ENCODE data around the gene TTYH1.

Gene TTYH1

DNA sequence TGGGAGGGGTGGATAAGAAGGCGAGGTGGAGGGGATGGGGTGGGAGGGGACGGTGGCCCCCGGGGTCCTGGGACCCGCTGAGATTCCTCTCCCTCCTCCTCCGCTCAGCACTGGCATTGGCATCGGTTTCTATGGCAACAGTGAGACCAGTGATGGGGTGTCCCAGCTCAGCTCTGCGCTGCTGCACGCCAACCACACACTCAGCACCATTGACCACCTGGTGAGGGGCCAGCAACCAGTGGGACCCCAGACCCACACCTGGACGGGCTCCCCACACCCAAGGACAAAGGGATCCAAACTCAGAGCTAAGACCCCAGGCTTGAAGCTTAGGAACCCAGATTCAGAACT lies 5.9 kb downstream of the TTYH1 start:
- DNase-seq (ENCODE audit: low read depth, low spot score) = no peak
- H3K27ac ChIP-seq = no peak overlapping the region

DNA sequence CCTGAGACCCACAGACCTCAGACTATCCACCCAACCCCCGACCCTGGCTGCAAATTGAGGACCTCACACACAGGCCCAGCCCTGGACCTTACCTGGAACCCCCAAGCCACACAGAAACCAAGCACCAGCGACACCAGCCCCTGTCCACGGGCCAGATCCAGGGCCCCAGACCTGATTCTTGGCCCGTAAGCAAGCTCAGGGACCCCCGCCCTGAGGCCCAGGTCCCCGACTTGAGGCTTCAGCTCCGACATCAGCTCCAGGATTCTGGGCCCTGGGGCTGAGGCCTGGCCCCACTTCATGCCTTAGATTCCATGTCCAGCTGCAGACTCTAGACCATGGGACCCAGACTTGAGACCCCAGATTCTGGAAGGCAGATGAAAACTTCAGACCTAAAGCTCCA lies 6.3 kb downstream of the TTYH1 start:
- no peak overlapping the region for H3K27ac ChIP-seq
- no peak for DNase-seq (ENCODE audit: low read depth, low spot score)

DNA sequence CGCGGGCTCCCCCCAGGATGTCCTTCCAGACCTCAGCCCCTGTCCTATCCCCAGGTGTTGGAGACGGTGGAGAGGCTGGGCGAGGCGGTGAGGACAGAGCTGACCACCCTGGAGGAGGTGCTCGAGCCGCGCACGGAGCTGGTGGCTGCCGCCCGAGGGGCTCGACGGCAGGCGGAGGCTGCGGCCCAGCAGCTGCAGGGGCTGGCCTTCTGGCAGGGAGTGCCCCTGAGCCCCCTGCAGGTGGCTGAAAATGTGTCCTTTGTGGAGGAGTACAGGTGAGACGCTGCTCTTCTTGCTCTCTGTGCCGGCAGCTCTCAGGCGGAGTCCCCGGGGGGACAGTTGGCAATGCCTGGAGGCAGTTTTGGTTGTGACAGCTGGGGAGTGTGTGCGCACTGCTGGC lies 6.9 kb downstream of the TTYH1 start:
- no peak for DNase-seq (ENCODE audit: low read depth, low spot score)
- no peak overlapping the region for H3K27ac ChIP-seq

DNA sequence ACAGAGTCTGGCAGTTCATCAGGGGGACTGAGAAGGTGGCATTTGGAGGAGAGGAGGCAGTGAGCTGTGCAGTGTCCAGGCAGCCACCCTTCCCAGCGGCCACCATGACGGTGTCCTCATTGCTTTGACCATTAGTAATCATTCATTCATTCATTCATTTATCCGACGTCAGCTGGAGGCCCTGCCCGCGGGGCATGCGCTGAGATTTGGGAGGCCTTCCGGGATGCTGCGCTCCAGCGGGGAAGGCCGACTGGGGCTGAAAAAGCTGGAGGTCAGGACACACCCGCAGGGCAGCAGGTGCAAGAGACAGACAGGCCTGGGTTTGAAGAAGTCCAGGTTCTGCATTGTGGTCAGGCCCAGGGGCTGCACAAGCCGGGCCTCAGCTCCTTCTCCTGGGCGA lies 8.9 kb downstream of the TTYH1 start:
- H3K27ac ChIP-seq = no peak overlapping the region
- no peak for DNase-seq (ENCODE audit: low read depth, low spot score)

DNA sequence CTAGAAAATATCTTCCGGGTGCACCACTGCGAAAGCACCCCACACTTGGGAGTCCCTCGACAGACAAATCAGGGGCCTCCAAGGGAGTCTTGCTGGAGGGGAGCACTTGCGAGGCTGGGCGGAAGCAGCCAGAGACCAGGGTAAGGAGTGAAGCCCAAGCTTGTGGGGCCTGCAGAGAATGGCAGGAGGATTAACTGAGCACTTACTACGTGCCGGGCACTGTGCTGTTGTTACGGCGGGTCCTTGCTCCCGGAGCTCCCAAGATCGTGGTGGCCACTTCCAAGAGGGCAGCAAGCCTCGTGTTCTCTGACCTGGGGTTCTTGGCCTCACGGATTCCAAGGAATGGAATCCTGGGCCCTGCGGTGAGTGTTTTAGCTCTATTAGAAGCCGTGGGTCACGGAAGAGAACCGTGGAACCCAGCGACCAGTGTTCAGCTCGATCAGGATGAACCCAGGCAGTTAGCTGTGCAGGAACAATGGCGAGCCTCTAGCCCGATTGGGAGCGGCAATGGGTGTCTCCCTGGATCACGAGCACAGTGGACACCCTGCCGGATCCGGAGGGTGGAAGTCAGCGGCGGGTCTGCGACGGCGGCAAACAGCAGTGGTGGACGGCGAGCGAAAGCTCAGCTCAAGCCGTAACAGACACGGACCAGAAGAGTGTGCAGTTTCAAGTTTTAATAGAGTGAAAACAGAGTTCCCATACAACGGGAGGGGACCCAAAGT lies 9.6 kb downstream of the TTYH1 start:
- no peak for DNase-seq (ENCODE audit: low read depth, low spot score)
- no peak overlapping the region for H3K27ac ChIP-seq

DNA sequence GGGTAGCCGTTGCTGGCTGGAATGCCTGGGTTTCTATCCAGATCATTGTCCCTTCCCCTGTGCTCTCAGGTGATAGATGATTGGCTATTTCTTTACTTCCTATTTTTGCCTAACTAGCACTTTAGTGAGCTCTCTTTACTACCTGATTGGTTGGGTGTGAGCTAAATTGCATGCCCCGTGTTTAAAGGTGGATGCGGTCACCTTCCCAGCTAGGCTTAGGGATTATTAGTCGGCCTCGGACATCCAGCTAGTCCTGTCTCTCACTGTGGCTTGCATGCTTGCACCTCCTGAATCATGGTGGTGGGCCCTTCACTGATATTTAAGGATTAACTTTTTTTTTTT lies 10.1 kb downstream of the TTYH1 start:
- DNase-seq (ENCODE audit: low read depth, low spot score) = no peak
- no peak overlapping the region for H3K27ac ChIP-seq

DNA sequence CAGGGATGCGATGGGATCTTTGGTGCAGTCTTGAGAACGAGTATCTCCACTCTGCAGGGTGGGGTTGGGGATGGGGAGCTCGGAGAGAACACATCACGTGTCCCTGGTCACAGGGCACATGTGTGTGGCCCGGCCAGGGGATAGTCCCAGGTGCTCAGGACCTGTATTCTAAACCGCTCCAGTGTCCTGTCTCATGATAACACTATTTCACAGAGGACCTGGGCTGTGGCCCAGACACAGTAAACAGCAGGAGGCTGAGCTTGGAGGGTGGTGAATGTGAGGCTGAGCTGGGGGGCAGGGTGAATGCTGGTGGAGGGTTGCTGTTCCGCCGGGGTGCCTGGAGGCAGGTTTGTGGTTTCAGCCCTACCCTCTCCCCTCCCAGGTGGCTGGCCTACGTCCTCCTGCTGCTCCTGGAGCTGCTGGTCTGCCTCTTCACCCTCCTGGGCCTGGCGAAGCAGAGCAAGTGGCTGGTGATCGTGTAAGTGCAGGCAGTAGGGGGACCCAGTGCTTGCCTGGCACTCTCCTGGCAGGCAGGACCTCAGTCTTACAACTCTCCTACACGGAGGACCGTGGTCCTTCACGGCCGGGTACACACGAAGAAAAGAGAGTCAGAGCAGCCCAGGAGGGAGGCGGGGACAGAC lies 11.1 kb downstream of the TTYH1 start:
- DNase-seq (ENCODE audit: low read depth, low spot score) = no peak
- H3K27ac ChIP-seq = no peak overlapping the region

DNA sequence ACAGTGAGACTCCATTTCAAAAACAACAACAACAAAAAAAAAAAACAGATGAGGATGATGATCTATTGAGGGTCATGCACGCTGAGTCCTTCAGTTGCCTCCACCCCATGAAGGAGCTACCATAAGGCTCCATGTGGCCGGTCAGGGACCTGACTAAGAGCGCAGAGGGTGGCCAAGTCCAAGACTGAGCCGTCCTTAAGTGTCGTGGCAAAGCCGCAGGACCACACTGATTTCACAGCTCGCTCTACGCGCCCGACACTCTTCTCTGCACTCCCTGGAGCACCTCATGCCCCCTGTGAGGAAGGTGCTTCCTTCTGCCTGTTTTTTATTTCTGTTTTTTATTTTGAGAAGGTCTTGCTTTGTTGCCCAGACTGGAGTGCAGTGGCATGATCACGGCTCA lies 12.3 kb downstream of the TTYH1 start:
- H3K27ac ChIP-seq = no peak overlapping the region
- DNase-seq (ENCODE audit: low read depth, low spot score) = no peak

DNA sequence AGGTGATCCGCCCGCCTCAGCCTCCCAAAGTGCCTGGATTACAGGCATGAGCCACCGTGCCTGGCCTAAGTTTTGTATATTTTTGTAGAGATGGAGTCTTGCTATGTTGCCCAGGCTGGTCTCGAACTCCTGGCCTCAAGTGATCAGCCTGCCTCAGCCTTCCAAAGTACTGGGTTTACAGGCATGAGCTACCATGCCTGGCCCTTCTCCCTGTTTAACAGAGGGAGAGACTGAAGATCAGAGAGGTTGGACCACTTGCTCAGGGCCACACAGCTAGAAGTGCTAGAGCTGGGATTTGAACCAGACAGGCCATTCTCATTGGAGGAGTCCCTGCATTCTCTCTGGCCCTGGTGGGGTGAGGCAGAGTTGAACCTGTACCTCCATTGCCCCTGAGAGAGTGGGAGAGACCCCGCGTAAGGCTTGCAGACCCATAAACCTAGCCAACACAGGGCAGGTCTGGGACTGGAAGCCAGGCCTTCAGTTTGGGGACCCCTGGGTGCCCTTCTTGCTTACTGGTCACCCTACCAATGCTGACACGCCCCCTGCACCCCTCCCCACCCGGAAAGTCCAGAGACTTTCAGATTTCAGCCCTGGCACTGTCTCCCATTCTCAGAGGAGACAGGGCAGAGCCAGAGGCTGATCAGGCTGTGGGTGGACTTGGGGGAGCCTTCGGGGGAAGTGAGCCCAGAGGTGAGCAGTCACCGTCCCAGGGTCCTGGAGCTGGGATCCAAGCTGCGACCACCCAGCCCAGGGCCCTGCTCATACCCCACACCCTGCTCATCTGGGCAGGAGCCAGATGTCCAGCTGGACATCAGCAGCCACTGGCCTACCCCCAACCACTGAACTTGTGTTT lies 13.3 kb downstream of the TTYH1 start:
- no peak overlapping the region for H3K27ac ChIP-seq

DNA sequence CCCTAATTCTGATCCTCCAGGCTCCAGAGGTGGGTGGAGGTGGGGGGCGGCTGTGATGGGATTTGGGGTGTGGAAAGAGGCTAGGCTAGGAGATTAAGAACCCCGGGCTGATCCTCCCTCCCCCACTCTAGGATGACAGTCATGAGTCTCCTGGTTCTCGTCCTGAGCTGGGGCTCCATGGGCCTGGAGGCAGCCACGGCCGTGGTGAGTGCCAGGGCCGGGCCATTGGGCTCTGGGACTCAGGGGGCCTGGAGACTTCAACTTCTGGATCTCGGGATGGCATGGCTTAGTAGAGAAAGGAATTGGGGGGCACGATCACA lies 13.9 kb downstream of the TTYH1 start:
- no peak overlapping the region for H3K27ac ChIP-seq
- DNase-seq (ENCODE audit: low read depth, low spot score) = no peak

More for the DNA sequence above, 13.3 kb downstream of the TTYH1 start:
- DNase-seq (ENCODE audit: low read depth, low spot score) = no peak

DNA sequence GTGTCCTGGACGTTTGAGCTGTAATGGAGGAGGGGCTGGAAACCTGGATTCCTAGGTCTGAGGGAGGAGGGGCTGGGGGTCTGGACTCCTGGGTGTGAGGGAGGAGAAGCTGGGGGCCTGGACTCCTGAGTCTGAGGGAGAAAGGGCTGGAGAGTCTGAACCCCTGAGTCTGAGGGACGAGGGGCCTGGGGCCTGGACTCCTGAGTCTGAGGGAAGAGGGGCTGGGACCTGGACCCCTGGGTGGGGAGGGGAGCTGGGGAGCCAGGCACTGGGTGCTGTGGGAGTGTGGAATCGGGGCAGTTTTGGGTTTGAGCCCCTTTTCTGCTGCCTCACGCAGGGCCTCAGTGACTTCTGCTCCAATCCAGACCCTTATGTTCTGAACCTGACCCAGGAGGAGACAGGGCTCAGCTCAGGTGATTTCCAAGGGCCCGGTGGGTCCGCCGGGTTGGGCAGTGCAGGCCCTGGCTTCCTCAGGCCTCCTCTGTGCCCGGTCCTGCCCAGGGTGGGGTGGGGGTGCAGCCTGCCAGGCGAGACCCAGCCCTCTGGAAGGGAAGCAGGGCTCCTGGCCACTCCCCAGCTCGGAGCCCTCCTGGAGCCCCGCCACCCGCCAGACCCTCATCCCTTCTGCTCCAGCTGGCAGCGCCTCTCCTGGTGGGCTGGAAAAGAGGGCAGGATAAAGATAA lies 14.4 kb downstream of the TTYH1 start:
- no peak for DNase-seq (ENCODE audit: low read depth, low spot score)
- H3K27ac ChIP-seq = no peak overlapping the region

DNA sequence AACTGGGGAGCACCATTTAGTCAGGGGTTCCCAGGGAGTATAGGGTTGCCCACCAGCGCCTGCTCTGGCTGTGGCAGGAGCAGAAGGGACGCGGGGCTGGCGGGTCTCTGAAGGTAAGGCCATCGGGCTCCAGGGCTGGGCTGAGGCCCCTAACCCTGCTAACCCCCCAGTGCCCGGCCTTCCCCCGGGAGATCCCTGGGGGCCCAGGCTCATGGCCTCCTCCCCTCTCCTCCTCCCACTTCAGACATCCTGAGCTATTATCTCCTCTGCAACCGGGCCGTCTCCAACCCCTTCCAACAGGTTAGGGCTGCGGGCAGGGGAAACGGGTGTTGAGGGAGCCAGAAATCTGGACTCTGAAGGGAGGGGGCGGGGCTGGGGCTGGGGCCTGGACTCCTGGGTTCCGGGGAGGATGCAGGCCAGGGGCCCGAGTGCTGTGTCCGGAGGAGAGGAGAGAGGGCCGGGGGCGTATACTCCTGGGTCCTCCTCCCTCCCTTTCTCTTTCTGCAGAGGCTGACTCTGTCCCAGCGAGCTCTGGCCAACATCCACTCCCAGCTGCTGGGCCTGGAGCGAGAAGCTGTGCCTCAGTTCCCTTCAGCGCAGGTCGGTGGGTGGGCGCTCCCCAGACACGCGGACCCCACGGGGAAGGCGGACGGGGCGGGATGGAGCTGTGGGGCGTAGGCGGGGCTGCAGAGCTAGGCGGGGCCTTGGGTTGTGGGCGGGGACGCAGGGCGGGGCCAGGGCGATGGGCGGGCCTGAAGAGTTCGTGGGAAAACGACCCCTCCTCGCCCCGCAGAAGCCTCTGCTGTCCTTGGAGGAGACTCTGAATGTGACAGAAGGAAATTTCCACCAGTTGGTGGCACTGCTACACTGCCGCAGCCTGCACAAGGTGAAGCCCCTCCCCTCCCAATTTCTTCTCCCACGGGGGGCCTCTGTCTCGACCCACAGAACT lies 15.3 kb downstream of the TTYH1 start:
- no peak for DNase-seq (ENCODE audit: low read depth, low spot score)
- H3K27ac ChIP-seq = peak overlapping the region; percentile 79

DNA sequence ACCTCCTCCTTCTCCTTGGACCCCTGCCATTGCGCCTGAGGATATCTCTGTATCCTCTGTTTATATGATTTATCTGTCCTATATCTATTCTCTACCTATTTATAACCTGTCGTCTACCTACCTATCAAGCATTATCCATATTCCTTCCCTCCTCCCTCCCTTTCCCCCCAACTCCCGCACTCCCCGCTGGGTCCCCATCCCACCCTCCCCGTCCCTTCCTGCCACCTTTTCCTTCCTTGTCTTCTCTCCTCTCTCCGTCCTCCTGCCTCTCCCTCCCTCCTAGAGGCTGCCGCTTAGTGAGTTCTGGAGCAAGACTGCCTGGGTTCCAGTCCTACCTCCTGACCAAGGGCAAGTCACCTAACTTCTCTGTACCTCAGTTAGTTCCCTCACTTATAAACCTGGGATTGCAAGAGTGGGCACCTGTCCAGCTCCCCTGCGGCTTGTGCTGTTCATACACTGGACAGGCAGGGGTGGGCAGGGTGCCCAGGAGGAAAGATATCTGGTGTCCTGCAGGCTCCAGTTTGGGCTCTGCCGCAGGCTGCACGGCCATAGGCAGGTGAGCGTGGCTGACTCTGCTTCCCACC lies 16.1 kb downstream of the TTYH1 start:
- H3K27ac ChIP-seq = peak overlapping the region; percentile 79
- DNase-seq (ENCODE audit: low read depth, low spot score) = peak; percentile 36

DNA sequence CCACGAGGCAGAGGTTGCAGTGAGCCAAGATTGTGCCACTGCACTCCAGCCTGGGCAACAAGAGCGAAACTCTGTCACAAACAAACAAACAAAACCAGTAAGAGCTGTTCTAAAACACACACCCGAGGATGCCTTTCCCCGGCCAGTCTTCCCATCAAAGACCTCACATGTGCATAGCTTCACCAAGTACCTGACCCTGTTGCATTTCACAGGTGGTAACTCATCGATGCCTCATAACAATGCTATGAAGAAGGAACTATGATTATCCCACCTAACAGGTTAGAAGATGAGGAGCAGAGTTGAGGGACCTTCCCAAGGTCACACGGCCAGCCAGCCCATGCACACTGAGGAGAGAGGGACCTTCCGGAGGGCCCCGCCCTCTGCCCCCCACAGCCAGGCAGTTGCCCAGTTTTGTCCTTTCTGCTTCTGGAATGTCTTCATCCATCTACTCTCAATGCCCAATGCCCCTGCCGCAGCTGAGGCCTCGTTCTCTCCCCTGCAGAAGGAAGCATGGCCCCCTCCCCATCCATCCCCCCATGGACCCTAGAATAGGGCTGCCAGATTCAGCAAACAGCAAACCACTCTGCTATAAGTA lies 17.0 kb downstream of the TTYH1 start:
- peak overlapping the region; percentile 79 for H3K27ac ChIP-seq
- DNase-seq (ENCODE audit: low read depth, low spot score) = peak; percentile 82

DNA sequence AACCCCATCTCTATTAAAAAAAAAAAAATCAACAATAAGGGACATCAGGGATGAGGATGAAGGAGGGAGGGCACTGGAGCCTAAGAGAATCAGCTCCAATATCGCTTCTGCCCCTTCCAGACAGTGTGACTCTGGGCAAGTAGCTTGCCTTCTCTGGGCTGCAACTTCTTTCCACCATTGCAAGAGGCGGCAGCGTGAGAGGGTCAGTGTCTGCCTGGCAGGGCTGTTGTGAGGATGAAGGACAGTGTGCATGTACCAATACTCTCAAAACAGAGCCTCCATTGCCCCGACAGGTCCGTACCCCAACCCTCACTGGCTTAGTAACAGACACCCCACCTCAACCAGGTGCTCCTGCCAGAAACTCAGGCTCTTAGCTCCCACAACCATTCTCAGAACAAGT lies 18.4 kb downstream of the TTYH1 start:
- H3K27ac ChIP-seq = no peak overlapping the region
- no peak for DNase-seq (ENCODE audit: low read depth, low spot score)

DNA sequence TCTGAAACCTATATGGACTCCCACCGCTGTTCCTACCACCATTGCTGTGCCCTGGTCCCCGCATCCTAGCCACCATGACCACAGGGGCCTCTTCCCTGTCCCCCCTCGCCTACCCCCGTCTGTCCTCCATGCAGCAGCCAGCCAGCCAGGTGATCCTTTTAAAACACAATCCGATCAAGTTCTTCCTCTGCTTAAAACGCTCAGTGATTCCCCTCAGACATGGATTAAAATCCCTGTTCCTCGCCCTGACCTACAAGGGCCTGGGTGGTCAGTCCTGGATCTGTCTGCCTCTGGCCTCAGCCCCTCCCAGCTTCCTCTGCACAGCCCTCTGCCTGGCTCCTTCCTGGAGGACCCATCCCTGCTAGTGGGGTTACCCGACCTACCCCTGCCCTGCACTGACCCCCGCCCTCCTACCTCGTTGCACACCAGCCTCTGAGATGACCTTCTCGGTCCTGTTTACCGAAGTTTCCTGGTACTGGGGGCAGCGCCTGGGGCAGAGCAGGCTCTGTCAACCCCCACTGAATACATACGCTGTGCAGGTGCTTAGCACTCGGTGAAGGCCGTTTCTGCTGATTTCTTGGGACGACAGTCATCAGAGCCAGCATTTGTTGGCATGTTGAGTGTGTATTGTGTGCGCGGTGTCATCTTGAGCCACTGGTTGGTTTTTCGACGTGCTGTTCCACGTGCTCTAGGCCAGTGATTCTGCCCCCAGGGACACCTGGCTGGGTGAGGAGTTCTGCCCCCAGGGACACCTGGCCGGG lies 19.0 kb downstream of the TTYH1 start:
- H3K27ac ChIP-seq = no peak overlapping the region
- no peak for DNase-seq (ENCODE audit: low read depth, low spot score)

DNA sequence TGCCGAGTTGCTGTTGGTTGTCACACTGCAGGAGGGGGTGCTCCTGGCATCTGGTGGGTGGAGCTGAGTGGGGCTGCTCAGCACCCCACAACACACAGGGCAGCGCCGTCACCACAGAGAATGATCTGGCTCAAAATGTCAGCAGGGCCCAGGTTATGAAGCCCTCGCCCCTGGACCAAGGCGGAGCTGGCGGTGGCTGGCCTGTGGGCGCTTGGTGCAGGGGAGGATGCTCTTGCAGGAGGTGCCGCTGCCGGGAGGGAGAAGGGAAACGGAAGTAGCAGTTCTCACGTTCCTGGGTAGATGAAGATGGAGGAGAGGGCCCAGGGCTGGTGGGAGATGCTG lies 19.6 kb downstream of the TTYH1 start:
- no peak overlapping the region for H3K27ac ChIP-seq
- DNase-seq (ENCODE audit: low read depth, low spot score) = no peak

DNA sequence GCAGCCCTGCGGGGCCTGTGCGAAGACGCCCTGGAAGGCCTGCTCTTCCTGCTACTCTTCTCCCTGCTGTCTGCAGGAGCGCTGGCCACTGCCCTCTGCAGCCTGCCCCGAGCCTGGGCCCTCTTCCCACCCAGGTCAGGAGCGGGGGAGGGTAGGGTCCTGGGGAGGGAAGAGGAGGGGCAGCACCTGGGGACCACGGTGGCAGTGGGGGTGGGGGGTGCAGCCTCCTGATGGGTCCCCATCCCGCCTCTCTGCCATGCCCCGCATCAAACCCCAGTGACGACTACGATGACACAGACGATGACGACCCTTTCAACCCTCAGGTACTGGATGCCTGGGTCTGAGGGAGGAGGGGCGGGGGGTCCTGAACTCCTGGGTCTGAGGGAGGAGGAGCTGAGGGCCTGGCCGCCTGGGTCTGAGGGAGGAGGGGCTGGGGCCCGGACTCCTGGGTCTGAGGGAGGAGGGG lies 20.3 kb downstream of the TTYH1 start:
- H3K27ac ChIP-seq = no peak overlapping the region
- no peak for DNase-seq (ENCODE audit: low read depth, low spot score)

Data from epithelial cell of prostate (primary cell).